HG03066 (cell line): Measurements from ENCODE around the gene METTL24.
"Not testable (repeated sequence)": the region's sequence is repeated elsewhere in the genome, so short reads cannot be mapped to it uniquely, and the experiment has no call there.

ENCODE experiments used
- ATAC-seq: cut with Tn5 transposase; IDR thresholded peaks from one replicate; pipeline ENCODE4 v1.9.1; 2021; ENCODE audit warnings: low read depth; ENCODE audit not compliant: unreplicated experiment

METTL24 gene

DNA sequence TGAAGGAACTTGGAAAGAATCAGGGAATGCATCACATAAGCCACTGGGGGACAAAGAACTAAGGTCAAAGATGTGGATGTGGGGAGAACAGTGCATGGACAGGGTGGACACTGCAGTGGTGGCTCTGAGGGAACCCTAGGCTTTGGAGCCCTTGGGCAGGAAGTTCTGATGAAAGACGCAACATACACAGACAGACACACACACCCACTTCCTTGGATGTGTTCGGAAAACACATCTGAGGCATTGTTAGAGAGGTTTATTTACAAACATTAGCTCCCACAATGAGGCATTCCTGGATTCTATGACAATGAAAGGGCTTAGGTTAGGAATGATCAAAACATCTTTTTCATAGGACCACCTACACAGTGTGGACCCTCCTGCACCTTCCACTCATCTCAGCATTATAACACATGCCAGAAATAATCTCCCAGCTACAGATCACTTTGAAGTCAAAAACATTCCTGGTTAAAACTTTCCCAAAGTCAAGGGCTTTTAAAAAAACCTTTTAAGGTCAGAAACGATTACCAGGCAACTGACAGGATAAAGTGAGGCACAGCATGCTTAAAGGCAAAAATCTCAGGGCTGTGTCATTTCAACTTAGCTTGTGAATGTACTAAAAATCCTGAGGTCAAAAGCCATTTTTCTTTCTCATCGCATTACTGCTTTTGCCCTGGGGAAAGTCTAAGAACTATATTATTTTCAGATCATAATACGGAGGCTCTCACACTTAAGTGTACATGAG, 6.4 kb upstream of the METTL24 start:
- no peak for ATAC-seq

GRCh38 chr6:110363748-110364147, 5.6 kb upstream of the METTL24 start:
- no peak for ATAC-seq

- ATAC-seq: no peak
Measured at GRCh38 chr6:110360676-110361075, 2.5 kb upstream of the METTL24 start.

- no peak for ATAC-seq
Measured at GRCh38 chr6:110359556-110359955, 1.4 kb upstream of the METTL24 start.

DNA sequence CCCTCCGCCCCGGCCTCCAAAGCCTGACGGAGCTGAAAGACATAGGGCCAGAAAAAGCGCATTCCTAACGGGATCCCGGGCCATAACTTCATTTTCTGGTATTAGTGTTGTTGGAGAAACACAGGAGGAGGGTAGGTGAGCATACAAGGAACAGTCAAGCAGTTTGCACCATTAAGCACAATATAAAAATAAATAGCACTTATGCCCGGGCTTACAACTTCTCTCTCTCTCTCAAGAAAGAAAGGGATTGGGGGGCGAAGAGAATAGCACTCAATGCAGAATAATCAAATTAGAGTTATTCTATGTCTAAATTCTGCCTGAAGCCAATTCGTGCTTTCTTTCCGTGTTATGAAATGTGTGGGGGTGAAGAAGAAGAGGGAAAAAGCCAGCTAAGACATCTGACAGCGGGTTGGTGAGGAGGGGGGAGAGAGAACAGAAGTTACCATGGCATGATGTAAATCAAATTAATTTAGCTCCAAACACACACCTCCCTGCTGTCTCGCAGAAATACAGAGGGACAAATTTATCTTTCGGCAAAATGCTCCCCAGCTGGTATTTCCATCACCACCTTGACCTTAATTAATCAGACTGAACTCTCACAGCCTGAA, 508 bp upstream of the METTL24 start:
- ATAC-seq: no peak

- no peak for ATAC-seq
Measured at GRCh38 chr6:110357298-110357663, 868 bp downstream of the METTL24 start.

GRCh38 chr6:110356778-110357177, 1.4 kb downstream of the METTL24 start:
- no peak for ATAC-seq

DNA sequence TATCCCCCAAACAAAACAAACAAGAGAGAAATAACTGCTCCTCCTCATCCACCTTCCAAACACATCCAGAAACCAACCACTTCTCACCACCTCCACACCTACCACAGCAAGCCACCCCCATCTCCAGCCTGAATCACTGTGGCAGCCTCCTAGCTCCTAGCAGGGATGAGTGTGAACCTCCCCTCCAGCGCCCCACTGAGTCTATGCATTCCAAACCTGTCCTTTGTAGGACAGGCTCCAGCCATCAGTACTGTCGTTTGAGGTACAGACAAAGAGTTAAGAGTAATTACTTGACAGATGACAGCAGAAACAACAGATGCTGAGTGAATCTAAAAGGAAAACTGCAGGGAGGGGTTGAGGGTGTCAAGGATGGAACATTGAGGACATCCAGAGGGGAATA, 2.4 kb downstream of the METTL24 start:
- no peak for ATAC-seq

DNA sequence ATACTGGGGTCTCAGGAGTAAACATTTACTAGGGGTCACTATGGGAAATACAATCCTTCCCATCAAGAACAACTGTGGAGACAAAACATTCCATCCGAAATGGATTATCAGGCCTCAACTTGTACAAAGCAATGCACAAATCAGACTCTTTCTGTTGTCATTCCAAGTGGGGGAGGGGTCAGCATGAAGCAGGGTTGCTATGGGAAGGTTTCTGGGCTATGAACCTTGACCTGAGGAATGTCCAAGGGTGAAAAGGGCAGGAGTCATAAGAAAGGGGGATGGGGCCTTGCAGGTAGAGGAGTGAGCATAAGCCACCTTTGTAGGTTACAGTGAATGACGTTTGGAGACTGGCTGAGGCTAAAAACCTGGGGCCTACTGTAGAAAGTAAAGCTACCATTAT, 3.1 kb downstream of the METTL24 start:
- ATAC-seq: no peak

- no peak for ATAC-seq
Measured at GRCh38 chr6:110354153-110354552, 4.0 kb downstream of the METTL24 start.

DNA sequence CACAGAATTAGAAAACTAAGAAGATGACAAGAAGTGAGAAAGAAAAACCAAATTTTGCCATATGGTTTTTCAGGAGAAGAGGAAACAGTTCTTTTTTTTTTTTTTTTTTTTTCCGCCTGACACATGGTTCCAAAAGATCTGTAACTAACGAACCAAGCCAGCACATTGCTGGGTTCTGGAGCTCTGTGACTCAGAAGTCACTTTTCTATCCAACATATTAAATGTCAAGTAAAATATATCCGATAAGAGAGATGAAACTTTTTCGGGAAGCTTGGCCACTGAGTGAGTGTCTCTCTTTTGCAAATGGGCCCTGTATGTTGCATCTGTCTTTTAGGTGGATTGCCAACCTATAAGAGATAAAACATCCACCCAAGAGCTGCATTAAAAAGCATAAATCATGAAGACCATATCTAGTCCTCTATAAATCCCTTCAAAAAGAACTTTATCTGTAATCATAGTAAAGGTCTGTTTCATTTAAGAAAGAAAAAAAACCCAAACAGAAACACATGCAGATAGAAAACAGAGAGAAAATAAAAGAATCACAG, 4.6 kb downstream of the METTL24 start:
- ATAC-seq: no peak

GRCh38 chr6:110352563-110353262, 5.4 kb downstream of the METTL24 start:
- no peak for ATAC-seq

GRCh38 chr6:110351986-110352385, 6.2 kb downstream of the METTL24 start:
- ATAC-seq: no peak

GRCh38 chr6:110351546-110351945, 6.6 kb downstream of the METTL24 start:
- no peak for ATAC-seq

GRCh38 chr6:110350593-110350992, 7.6 kb downstream of the METTL24 start:
- not testable (repeated sequence) for ATAC-seq

DNA sequence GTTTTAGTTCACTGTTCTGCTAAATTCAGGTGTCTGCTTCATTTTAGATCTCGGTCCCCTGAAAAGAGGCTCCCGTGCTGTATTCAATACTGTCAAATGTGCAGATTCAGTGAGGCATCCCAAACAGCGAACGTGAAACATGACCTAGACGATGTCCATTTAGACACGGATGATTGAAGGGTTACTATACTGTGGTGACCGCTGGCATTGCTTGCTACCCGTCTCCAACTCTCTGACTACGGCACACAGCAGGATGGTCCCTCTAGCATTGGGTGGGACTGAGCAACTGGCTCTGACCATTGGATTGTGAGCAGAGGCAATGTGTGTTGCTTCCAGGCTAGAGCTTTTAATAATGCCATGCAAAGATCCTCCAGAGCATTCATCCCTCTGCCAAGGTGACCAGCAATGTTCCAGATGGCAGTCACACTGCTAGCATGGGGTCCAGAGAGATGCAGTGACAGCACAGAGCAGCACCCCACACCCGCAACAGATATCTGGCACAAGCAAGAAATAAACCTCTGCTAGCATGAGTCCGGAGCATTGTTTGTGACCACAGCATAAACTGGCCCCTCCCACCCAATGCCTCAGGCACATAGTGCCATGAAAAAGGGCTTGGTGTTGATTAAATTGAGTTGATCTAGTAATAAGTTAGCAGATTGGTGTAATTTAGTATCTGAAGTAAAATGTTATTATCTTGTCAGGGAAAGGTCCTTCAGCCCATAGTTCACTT, 9.0 kb downstream of the METTL24 start:
- no peak for ATAC-seq

DNA sequence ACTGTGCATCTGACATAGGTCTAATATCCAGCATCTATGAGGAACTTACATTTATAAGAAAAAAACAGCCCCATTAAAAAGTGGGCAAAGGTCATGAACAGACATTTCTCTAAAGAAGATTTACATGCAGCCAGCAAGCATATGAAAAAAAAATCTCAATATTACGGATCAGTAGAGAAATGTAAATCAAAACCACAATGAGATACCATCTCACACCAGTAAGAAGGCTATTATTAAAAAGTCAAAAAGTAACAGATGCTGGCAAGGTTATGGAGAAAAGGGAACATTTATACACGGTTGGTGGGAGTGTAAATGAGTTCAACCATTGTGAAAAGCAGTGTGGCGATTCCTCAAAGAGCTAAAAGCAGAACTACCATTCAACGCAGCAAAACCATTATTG, 13.1 kb downstream of the METTL24 start:
- no peak for ATAC-seq

DNA sequence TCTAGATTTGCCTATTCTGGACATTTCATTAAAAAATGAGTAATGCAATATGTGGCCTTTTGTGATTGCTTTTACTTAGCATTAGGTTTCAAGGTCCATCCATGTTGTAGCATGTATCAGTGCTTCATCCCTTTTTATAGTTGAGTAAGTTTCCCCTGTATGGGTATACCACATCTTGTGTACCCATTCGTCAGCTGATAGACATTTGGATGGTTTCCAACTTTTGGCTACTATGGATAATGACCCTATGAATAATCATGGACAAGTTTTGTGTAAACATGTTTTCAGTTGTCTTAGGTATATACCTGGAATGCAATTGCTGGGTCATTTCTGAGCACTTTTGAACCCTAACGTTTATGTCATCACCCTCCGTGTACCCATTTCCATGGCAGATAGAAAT, 15.4 kb downstream of the METTL24 start:
- no peak for ATAC-seq

DNA sequence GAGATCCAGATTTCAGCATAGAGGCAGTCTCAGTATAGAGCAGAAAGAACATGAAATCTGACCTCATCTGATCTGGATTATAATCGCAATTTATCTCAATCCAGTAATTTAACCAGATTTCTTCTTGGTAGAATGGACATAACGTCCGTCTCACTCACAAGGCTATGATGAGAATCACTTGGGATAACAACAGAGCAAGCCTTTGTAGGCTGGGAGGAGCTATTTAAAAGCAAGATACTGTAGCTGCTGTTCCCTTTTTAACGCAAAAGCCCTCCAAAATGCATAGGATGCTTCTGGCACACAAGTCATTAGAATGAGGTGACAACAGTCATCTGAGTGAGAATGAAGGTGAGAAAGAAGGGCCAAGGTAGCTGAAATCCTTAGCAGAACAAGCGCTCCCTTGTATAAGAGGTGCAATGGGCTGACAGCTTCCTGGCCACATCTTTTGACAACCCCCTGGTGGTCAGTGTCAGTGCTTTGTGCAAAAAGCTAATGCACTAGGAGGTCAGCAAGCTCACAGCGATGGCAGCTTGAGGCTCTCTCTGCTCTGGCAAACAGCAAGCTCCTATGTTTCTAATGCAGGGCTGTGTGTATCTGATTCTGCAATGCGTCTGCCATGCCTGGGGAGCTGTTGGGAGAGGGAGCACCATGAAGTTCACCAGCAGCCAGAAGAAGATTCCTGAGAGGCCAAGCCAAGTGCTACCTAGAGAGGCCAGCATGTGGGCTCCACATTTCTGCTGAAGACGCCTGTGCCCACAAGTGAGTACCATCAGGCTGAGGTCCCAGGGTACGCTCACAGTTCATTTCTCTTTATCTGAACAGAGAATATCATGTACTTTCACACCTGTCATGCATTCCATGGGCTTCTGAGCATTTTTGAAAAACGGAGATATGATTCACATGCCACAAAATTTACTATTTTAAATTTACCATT, 16.2 kb downstream of the METTL24 start:
- ATAC-seq: no peak

DNA sequence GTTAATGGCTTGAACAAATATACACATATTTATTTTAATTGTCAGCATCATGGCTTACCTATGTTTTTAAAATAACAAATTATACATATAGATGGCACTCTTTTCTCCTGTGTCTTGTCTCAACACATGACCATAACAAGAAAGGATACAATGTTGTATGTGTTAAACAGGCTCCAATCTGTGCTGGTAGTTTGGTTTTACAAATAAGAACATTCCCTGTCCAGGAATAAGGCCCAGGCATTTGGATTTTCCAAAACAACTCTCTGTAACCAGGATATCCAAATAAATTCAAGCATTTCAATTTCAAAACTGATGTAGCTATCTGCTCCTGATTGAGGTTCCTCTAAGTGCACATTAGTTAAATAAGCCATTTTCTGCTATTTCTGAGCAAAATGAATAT, 17.1 kb downstream of the METTL24 start:
- ATAC-seq: no peak
